ENCODE data around the gene POLRMT. TPM values are rescaled to one million over a fixed set of nuclear protein-coding genes. Genes with fewer than 3 reads are reported as not detected.
"Not testable (repeated sequence)": the region's sequence is repeated elsewhere in the genome, so short reads cannot be mapped to it uniquely, and the experiment has no call there.

Gene POLRMT
- total RNA-seq, 1 donor from 2014 or later = 35.5 TPM

GRCh38 chr19:588741-589692 is 44.3 kb downstream of the POLRMT start:
- peak; percentile 9 for TF ChIP-seq CTCF (IDR thresholded peaks at IDR 0.05)
- Mint-ChIP-seq H3K36me3 (ENCODE audit: low read depth) (no peaks in the 10 kb centered on the region), H3K4me1 (ENCODE audit: low read depth) (peaks cover 14% of the 10 kb centered on the region), H3K27ac (ENCODE audit: unreplicated experiment) (no peak overlapping the region), H3K9me3 (ENCODE audit: low read depth) (no peaks in the 10 kb centered on the region), H3K27me3 (ENCODE audit: low read depth) (peaks cover 16% of the 10 kb centered on the region), H3K4me3 (ENCODE audit: unreplicated experiment) (peak overlapping the region; percentile 42)
- DNase-seq (ENCODE audit: low spot score) = no peak

GRCh38 chr19:588093-588740 is 45.1 kb downstream of the POLRMT start:
- DNase-seq (ENCODE audit: low spot score) = no peak
- Mint-ChIP-seq H3K4me3 (ENCODE audit: unreplicated experiment) (no peak overlapping the region), H3K36me3 (ENCODE audit: low read depth) (no peaks in the 10 kb centered on the region), H3K9me3 (ENCODE audit: low read depth) (no peaks in the 10 kb centered on the region), H3K27ac (ENCODE audit: unreplicated experiment) (peak overlapping the region; percentile 45), H3K27me3 (ENCODE audit: low read depth) (peaks cover 10% of the 10 kb centered on the region), H3K4me1 (ENCODE audit: low read depth) (peaks cover 14% of the 10 kb centered on the region)
- peak; percentile 81 for TF ChIP-seq CTCF (IDR thresholded peaks at IDR 0.05)

DNA sequence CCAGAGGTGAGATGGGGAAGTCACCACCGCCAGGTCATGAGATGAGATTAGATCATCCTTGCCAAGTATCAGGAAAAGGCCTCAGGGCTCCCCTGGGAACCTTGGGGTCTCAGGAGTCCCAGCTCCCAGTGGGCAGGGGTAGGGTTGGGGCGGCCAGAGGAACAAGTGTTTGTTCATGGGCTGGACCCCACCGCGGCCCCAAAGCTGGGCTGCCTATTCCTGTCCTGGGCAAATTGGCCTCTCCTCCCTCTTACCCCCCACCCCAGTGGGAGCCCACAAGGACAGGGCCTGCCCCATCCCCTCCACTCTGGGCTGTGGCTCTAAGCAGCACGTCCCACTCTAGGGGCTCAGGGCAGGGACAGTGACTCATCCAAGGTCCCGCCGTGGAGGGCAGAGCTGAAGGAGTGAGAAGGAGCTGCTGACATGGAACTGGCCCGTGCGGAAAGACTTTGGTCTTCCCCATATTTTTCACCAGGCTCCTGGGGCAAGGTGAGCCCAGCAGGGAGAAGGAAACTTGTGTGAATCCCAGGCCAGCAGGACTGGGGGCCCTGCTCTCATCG is 47.7 kb downstream of the POLRMT start:
- H3K27ac Mint-ChIP-seq (ENCODE audit: unreplicated experiment) = no peak overlapping the region
- DNase-seq (ENCODE audit: low spot score) = no peak
- no peaks in the 10 kb centered on the region for H3K9me3 Mint-ChIP-seq (ENCODE audit: low read depth)
- H3K27me3 Mint-ChIP-seq (ENCODE audit: low read depth) = peaks cover 2% of the 10 kb centered on the region
- H3K4me3 Mint-ChIP-seq (ENCODE audit: unreplicated experiment) = no peak overlapping the region
- TF ChIP-seq CTCF (IDR thresholded peaks at IDR 0.05) = no peak
- no peaks in the 10 kb centered on the region for H3K36me3 Mint-ChIP-seq (ENCODE audit: low read depth)
- H3K4me1 Mint-ChIP-seq (ENCODE audit: low read depth) = peaks cover 9% of the 10 kb centered on the region

GRCh38 chr19:585146-585545 is 48.2 kb downstream of the POLRMT start:
- H3K27ac Mint-ChIP-seq (ENCODE audit: unreplicated experiment); H3K27me3 Mint-ChIP-seq (ENCODE audit: low read depth); H3K4me1 Mint-ChIP-seq (ENCODE audit: low read depth); H3K9me3 Mint-ChIP-seq (ENCODE audit: low read depth); DNase-seq (ENCODE audit: low spot score); H3K4me3 Mint-ChIP-seq (ENCODE audit: unreplicated experiment); H3K36me3 Mint-ChIP-seq (ENCODE audit: low read depth): not testable (repeated sequence)

GRCh38 chr19:584240-585001 is 48.9 kb downstream of the POLRMT start:
- Mint-ChIP-seq H3K4me1 (ENCODE audit: low read depth) (peaks cover 7% of the 10 kb centered on the region), H3K36me3 (ENCODE audit: low read depth) (no peaks in the 10 kb centered on the region), H3K27me3 (ENCODE audit: low read depth) (no peaks in the 10 kb centered on the region), H3K4me3 (ENCODE audit: unreplicated experiment) (no peak overlapping the region), H3K9me3 (ENCODE audit: low read depth) (no peaks in the 10 kb centered on the region), H3K27ac (ENCODE audit: unreplicated experiment) (no peak overlapping the region)
- peak; percentile 88 for TF ChIP-seq CTCF (IDR thresholded peaks at IDR 0.05)
- peak; percentile 82 for DNase-seq (ENCODE audit: low spot score)

Measured in chondrocyte (in vitro differentiated cells).